ENCODE measurements around the gene PANX1. TPM values are rescaled to one million over a fixed set of nuclear protein-coding genes. Genes with fewer than 3 reads are reported as not detected.
"Not testable (repeated sequence)": the region's sequence is repeated elsewhere in the genome, so short reads cannot be mapped to it uniquely, and the experiment has no call there.

Gene PANX1
- 40.8 and 43.2 TPM in 2 replicates for total RNA-seq

- no peak for DNase-seq (ENCODE audit: extremely low read depth, low read depth, low spot score)
Observed at GRCh38 chr11:94128746-94129511, at the start of gene PANX1. PANX1 (plus strand) TSS chr11:94128841; CDS start chr11:94129313, 472 bp downstream.

GRCh38 chr11:94084164-94084563 is 44.5 kb upstream of the PANX1 start:
- no peak for DNase-seq (ENCODE audit: extremely low read depth, low read depth, low spot score)

GRCh38 chr11:94088906-94089305 is 39.7 kb upstream of the PANX1 start:
- DNase-seq (ENCODE audit: extremely low read depth, low read depth, low spot score): no peak

GRCh38 chr11:94089341-94089740 is 39.3 kb upstream of the PANX1 start:
- DNase-seq (ENCODE audit: extremely low read depth, low read depth, low spot score): no peak

GRCh38 chr11:94090401-94090800 is 38.2 kb upstream of the PANX1 start:
- DNase-seq (ENCODE audit: extremely low read depth, low read depth, low spot score): no peak

GRCh38 chr11:94091091-94091490 is 37.5 kb upstream of the PANX1 start:
- no peak for DNase-seq (ENCODE audit: extremely low read depth, low read depth, low spot score)

GRCh38 chr11:94100253-94100652 is 28.4 kb upstream of the PANX1 start:
- DNase-seq (ENCODE audit: extremely low read depth, low read depth, low spot score): no peak

- no peak for DNase-seq (ENCODE audit: extremely low read depth, low read depth, low spot score)
Observed at GRCh38 chr11:94103471-94103870, 25.2 kb upstream of the PANX1 start.

- no peak for DNase-seq (ENCODE audit: extremely low read depth, low read depth, low spot score)
Observed at GRCh38 chr11:94104734-94105133, 23.9 kb upstream of the PANX1 start.

- DNase-seq (ENCODE audit: extremely low read depth, low read depth, low spot score): no peak
Observed at GRCh38 chr11:94106716-94107115, 21.9 kb upstream of the PANX1 start.

- no peak for DNase-seq (ENCODE audit: extremely low read depth, low read depth, low spot score)
Observed at GRCh38 chr11:94107363-94107762, 21.3 kb upstream of the PANX1 start.

GRCh38 chr11:94111241-94111640 is 17.4 kb upstream of the PANX1 start:
- no peak for DNase-seq (ENCODE audit: extremely low read depth, low read depth, low spot score)

- DNase-seq (ENCODE audit: extremely low read depth, low read depth, low spot score): no peak
Observed at GRCh38 chr11:94111660-94112059, 17.0 kb upstream of the PANX1 start.

GRCh38 chr11:94112206-94112953 is 16.3 kb upstream of the PANX1 start:
- DNase-seq (ENCODE audit: extremely low read depth, low read depth, low spot score): no peak

- DNase-seq (ENCODE audit: extremely low read depth, low read depth, low spot score): no peak
Observed at GRCh38 chr11:94117197-94117574, 11.5 kb upstream of the PANX1 start.

- no peak for DNase-seq (ENCODE audit: extremely low read depth, low read depth, low spot score)
Observed at GRCh38 chr11:94117871-94118270, 10.8 kb upstream of the PANX1 start.

- DNase-seq (ENCODE audit: extremely low read depth, low read depth, low spot score): not testable (repeated sequence)
Observed at GRCh38 chr11:94119676-94120075, 9.0 kb upstream of the PANX1 start.

- DNase-seq (ENCODE audit: extremely low read depth, low read depth, low spot score): not testable (repeated sequence)
Observed at GRCh38 chr11:94120516-94120915, 8.1 kb upstream of the PANX1 start.

- no peak for DNase-seq (ENCODE audit: extremely low read depth, low read depth, low spot score)
Observed at GRCh38 chr11:94120946-94121345, 7.7 kb upstream of the PANX1 start.

- DNase-seq (ENCODE audit: extremely low read depth, low read depth, low spot score): no peak
Observed at GRCh38 chr11:94125407-94126115, 3.1 kb upstream of the PANX1 start.

GRCh38 chr11:94127638-94128037 is 1.0 kb upstream of the PANX1 start:
- no peak for DNase-seq (ENCODE audit: extremely low read depth, low read depth, low spot score)
